ENCODE measurements around the gene CFAP221. TPM values are rescaled to one million over a fixed set of nuclear protein-coding genes. Genes with fewer than 3 reads are reported as not detected.

The CFAP221 gene
- polyA plus RNA-seq, 1 experiment = 0.12 TPM

- DNase-seq (ENCODE audit: low read depth) = no peak
- no peaks in the 10 kb centered on the region for H3K36me3 ChIP-seq (ENCODE audit: control insufficient read depth, insufficient read depth, low read length)
- H3K27me3 ChIP-seq (ENCODE audit: control insufficient read depth, insufficient read depth, low read length) = no peaks in the 10 kb centered on the region; the same call in 1 of the 2 replicates
- ChIA-PET CTCF (interaction anchor here (1.2 to 2.7 kb wide), 2 partner anchors 12 to 18 kb away, joined by 3 to 8 read pairs; no protein-coding TSS in a partner anchor), POLR2A (no interaction called here)
- no peak for TF ChIP-seq CTCF (IDR thresholded peaks at IDR 0.05; ENCODE audit: insufficient read depth, low read depth, low read length)
- no peak overlapping the region for H3K4me3 ChIP-seq (ENCODE audit: low read depth, low read length)
These were observed 162.0 kb downstream of the CFAP221 start for GRCh38 chr2:119706221-119706620.

Other genes with a start within 250 kb of the CFAP221 start
- gene C2orf76, start 177.6 kb upstream of the CFAP221 start, polyA plus RNA-seq (2011; rRNA removed) = 7.0 and 25.0 TPM in 2 replicates
- 104 and 167 TPM in 2 replicates for gene DBI, start 177.5 kb upstream of the CFAP221 start, polyA plus RNA-seq (2011; rRNA removed)
- gene TMEM37, start 112.6 kb upstream of the CFAP221 start, polyA plus RNA-seq (2011; rRNA removed) = 0.51 and 0.63 TPM in 2 replicates
- gene SCTR, start 20.0 kb upstream of the CFAP221 start, polyA plus RNA-seq (2011; rRNA removed) = not detected in 2 replicates
- 6.2 and 8.3 TPM in 2 replicates for gene TMEM177, start 134.8 kb downstream of the CFAP221 start, polyA plus RNA-seq (2011; rRNA removed)
- 11.8 and 21.2 TPM in 2 replicates for gene PTPN4, start 215.5 kb downstream of the CFAP221 start, polyA plus RNA-seq (2011; rRNA removed)

Measured in BJ (cell line).